ENCODE results near the gene MAPK1.
"Not testable (repeated sequence)": the region's sequence is repeated elsewhere in the genome, so short reads cannot be mapped to it uniquely, and the experiment has no call there.

The MAPK1 gene

GRCh38 chr22:21857481-21857914, 9.9 kb downstream of the MAPK1 start:
- H3K27me3 ChIP-seq (ENCODE audit: insufficient read depth, insufficient read length) = no peaks in the 10 kb centered on the region
- peaks cover 14% of the 10 kb centered on the region for H3K36me3 ChIP-seq (ENCODE audit: insufficient read depth, insufficient read length, low read length)
- no peak overlapping the region for H3K4me3 ChIP-seq (ENCODE audit: insufficient read length, low read depth)
- H3K9me3 ChIP-seq (ENCODE audit: insufficient read depth, low read length) = no peaks in the 10 kb centered on the region
- TF ChIP-seq SUZ12 (IDR thresholded peaks at IDR 0.05; ENCODE audit: extremely low read depth, insufficient read depth, insufficient read length) (no peak), ZNF274 (IDR thresholded peaks at IDR 0.05; ENCODE audit: low read depth, low read length) (no peak), YY1 (IDR thresholded peaks at IDR 0.05; ENCODE audit: insufficient read depth, insufficient read length) (no peak)
- no peak for DNase-seq (ENCODE audit: low read depth, low spot score)
- H3K9ac ChIP-seq (ENCODE audit: insufficient read length, low read depth) = no peak overlapping the region
- H3K4me1 ChIP-seq (ENCODE audit: insufficient read depth, insufficient read length) = peaks cover 3% of the 10 kb centered on the region

- no peak for DNase-seq (ENCODE audit: low read depth, low spot score)
- Histone ChIP-seq H3K27me3 (ENCODE audit: insufficient read depth, insufficient read length) (no peaks in the 10 kb centered on the region), H3K4me3 (ENCODE audit: insufficient read length, low read depth) (no peak overlapping the region), H3K9me3 (ENCODE audit: insufficient read depth, low read length) (no peaks in the 10 kb centered on the region), H3K4me1 (ENCODE audit: insufficient read depth, insufficient read length) (peaks cover 3% of the 10 kb centered on the region), H3K36me3 (ENCODE audit: insufficient read depth, insufficient read length, low read length) (peaks cover 14% of the 10 kb centered on the region), H3K9ac (ENCODE audit: insufficient read length, low read depth) (no peak overlapping the region)
- no peak for TF ChIP-seq ZNF274 (IDR thresholded peaks at IDR 0.05; ENCODE audit: low read depth, low read length)
- no peak for TF ChIP-seq YY1 (IDR thresholded peaks at IDR 0.05; ENCODE audit: insufficient read depth, insufficient read length)
- TF ChIP-seq SUZ12 (IDR thresholded peaks at IDR 0.05; ENCODE audit: extremely low read depth, insufficient read depth, insufficient read length) = no peak
These were observed 10.6 kb downstream of the MAPK1 start for GRCh38 chr22:21856868-21857267.

- TF ChIP-seq SUZ12 (IDR thresholded peaks at IDR 0.05; ENCODE audit: extremely low read depth, insufficient read depth, insufficient read length) = no peak
- no peak for TF ChIP-seq YY1 (IDR thresholded peaks at IDR 0.05; ENCODE audit: insufficient read depth, insufficient read length)
- no peak for TF ChIP-seq ZNF274 (IDR thresholded peaks at IDR 0.05; ENCODE audit: low read depth, low read length)
- Histone ChIP-seq H3K27me3 (ENCODE audit: insufficient read depth, insufficient read length) (no peaks in the 10 kb centered on the region), H3K9me3 (ENCODE audit: insufficient read depth, low read length) (no peaks in the 10 kb centered on the region), H3K9ac (ENCODE audit: insufficient read length, low read depth) (no peak overlapping the region), H3K36me3 (ENCODE audit: insufficient read depth, insufficient read length, low read length) (peaks cover 11% of the 10 kb centered on the region), H3K4me3 (ENCODE audit: insufficient read length, low read depth) (no peak overlapping the region), H3K4me1 (ENCODE audit: insufficient read depth, insufficient read length) (peaks cover under 1% of the 10 kb centered on the region)
- no peak for DNase-seq (ENCODE audit: low read depth, low spot score)
These were observed 11.2 kb downstream of the MAPK1 start for GRCh38 chr22:21856197-21856596.

GRCh38 chr22:21855676-21856075, 11.8 kb downstream of the MAPK1 start:
- H3K9ac ChIP-seq (ENCODE audit: insufficient read length, low read depth) = no peak overlapping the region
- DNase-seq (ENCODE audit: low read depth, low spot score) = no peak
- H3K27me3 ChIP-seq (ENCODE audit: insufficient read depth, insufficient read length) = no peaks in the 10 kb centered on the region
- no peak overlapping the region for H3K4me3 ChIP-seq (ENCODE audit: insufficient read length, low read depth)
- no peaks in the 10 kb centered on the region for H3K4me1 ChIP-seq (ENCODE audit: insufficient read depth, insufficient read length)
- no peaks in the 10 kb centered on the region for H3K9me3 ChIP-seq (ENCODE audit: insufficient read depth, low read length)
- peaks cover 9% of the 10 kb centered on the region for H3K36me3 ChIP-seq (ENCODE audit: insufficient read depth, insufficient read length, low read length)
- TF ChIP-seq ZNF274 (IDR thresholded peaks at IDR 0.05; ENCODE audit: low read depth, low read length) = no peak
- no peak for TF ChIP-seq SUZ12 (IDR thresholded peaks at IDR 0.05; ENCODE audit: extremely low read depth, insufficient read depth, insufficient read length)
- TF ChIP-seq YY1 (IDR thresholded peaks at IDR 0.05; ENCODE audit: insufficient read depth, insufficient read length) = no peak

GRCh38 chr22:21850660-21851059, 16.8 kb downstream of the MAPK1 start:
- H3K9ac ChIP-seq (ENCODE audit: insufficient read length, low read depth) = no peak overlapping the region
- peaks cover 17% of the 10 kb centered on the region for H3K9me3 ChIP-seq (ENCODE audit: insufficient read depth, low read length)
- TF ChIP-seq ZNF274 (IDR thresholded peaks at IDR 0.05; ENCODE audit: low read depth, low read length) = no peak
- no peak for TF ChIP-seq YY1 (IDR thresholded peaks at IDR 0.05; ENCODE audit: insufficient read depth, insufficient read length)
- TF ChIP-seq SUZ12 (IDR thresholded peaks at IDR 0.05; ENCODE audit: extremely low read depth, insufficient read depth, insufficient read length) = no peak
- H3K27me3 ChIP-seq (ENCODE audit: insufficient read depth, insufficient read length) = no peaks in the 10 kb centered on the region
- no peak for DNase-seq (ENCODE audit: low read depth, low spot score)
- H3K4me3 ChIP-seq (ENCODE audit: insufficient read length, low read depth) = no peak overlapping the region
- H3K4me1 ChIP-seq (ENCODE audit: insufficient read depth, insufficient read length) = no peaks in the 10 kb centered on the region
- H3K36me3 ChIP-seq (ENCODE audit: insufficient read depth, insufficient read length, low read length) = no peaks in the 10 kb centered on the region

GRCh38 chr22:21849489-21849888, 18.0 kb downstream of the MAPK1 start:
- TF ChIP-seq YY1 (IDR thresholded peaks at IDR 0.05; ENCODE audit: insufficient read depth, insufficient read length) = no peak
- TF ChIP-seq ZNF274 (IDR thresholded peaks at IDR 0.05; ENCODE audit: low read depth, low read length) = no peak
- no peak for TF ChIP-seq SUZ12 (IDR thresholded peaks at IDR 0.05; ENCODE audit: extremely low read depth, insufficient read depth, insufficient read length)

GRCh38 chr22:21848057-21848456, 19.4 kb downstream of the MAPK1 start:
- H3K9ac ChIP-seq (ENCODE audit: insufficient read length, low read depth); H3K4me3 ChIP-seq (ENCODE audit: insufficient read length, low read depth); H3K27me3 ChIP-seq (ENCODE audit: insufficient read depth, insufficient read length); DNase-seq (ENCODE audit: low read depth, low spot score); H3K36me3 ChIP-seq (ENCODE audit: insufficient read depth, insufficient read length, low read length); H3K4me1 ChIP-seq (ENCODE audit: insufficient read depth, insufficient read length): not testable (repeated sequence)
- H3K9me3 ChIP-seq (ENCODE audit: insufficient read depth, low read length) = peaks cover 17% of the 10 kb centered on the region

More at GRCh38 chr22:21849489-21849888, 18.0 kb downstream of the MAPK1 start:
- Histone ChIP-seq H3K9ac (ENCODE audit: insufficient read length, low read depth) (no peak overlapping the region), H3K27me3 (ENCODE audit: insufficient read depth, insufficient read length) (no peaks in the 10 kb centered on the region), H3K9me3 (ENCODE audit: insufficient read depth, low read length) (peaks cover 17% of the 10 kb centered on the region), H3K4me3 (ENCODE audit: insufficient read length, low read depth) (no peak overlapping the region), H3K4me1 (ENCODE audit: insufficient read depth, insufficient read length) (no peaks in the 10 kb centered on the region), H3K36me3 (ENCODE audit: insufficient read depth, insufficient read length, low read length) (no peaks in the 10 kb centered on the region)
- no peak for DNase-seq (ENCODE audit: low read depth, low spot score)
